Measurements from ENCODE around the gene ARL14. TPM values are rescaled to one million over a fixed set of nuclear protein-coding genes. Genes with fewer than 3 reads are reported as not detected.
"Not testable (repeated sequence)": the region's sequence is repeated elsewhere in the genome, so short reads cannot be mapped to it uniquely, and the experiment has no call there.

Gene ARL14
- polyA plus RNA-seq, 3 donors = 0.12 to 0.40 TPM; not detected in 1

GRCh38 chr3:160675566-160676124, 1.3 kb upstream of the ARL14 start:
- DNase-seq (ENCODE audit: low read depth in 3 of 3, low spot score in 2 of 3) = no peak

- no peak for DNase-seq (ENCODE audit: low read depth in 3 of 3, low spot score in 2 of 3)
Observed at GRCh38 chr3:160677459-160677881, 510 bp downstream of the ARL14 start.

GRCh38 chr3:160678292-160678842, 1.4 kb downstream of the ARL14 start:
- peak in 1 of 3 donors; percentile 43 for DNase-seq (ENCODE audit: low read depth in 3 of 3, low spot score in 2 of 3)

- no peak for DNase-seq (ENCODE audit: low read depth in 3 of 3, low spot score in 2 of 3)
Observed at GRCh38 chr3:160684368-160684740, 7.4 kb downstream of the ARL14 start.

GRCh38 chr3:160685144-160685766, 8.3 kb downstream of the ARL14 start:
- no peak for DNase-seq (ENCODE audit: low read depth in 3 of 3, low spot score in 2 of 3)

GRCh38 chr3:160686955-160687535, 10.1 kb downstream of the ARL14 start:
- DNase-seq (ENCODE audit: low read depth in 3 of 3, low spot score in 2 of 3) = no peak

GRCh38 chr3:160691151-160691550, 14.2 kb downstream of the ARL14 start:
- no peak for DNase-seq (ENCODE audit: low read depth in 3 of 3, low spot score in 2 of 3)

- DNase-seq (ENCODE audit: low read depth in 3 of 3, low spot score in 2 of 3) = no peak
Observed at GRCh38 chr3:160691962-160692361, 15.0 kb downstream of the ARL14 start.

- no peak for DNase-seq (ENCODE audit: low read depth in 3 of 3, low spot score in 2 of 3)
Observed at GRCh38 chr3:160693191-160693590, 16.2 kb downstream of the ARL14 start.

- no peak for DNase-seq (ENCODE audit: low read depth in 3 of 3, low spot score in 2 of 3)
Observed at GRCh38 chr3:160694345-160694744, 17.4 kb downstream of the ARL14 start.

- DNase-seq (ENCODE audit: low read depth in 3 of 3, low spot score in 2 of 3) = no peak
Observed at GRCh38 chr3:160695003-160695402, 18.0 kb downstream of the ARL14 start.

GRCh38 chr3:160695915-160696327, 19.0 kb downstream of the ARL14 start:
- DNase-seq (ENCODE audit: low read depth in 3 of 3, low spot score in 2 of 3) = no peak

- DNase-seq (ENCODE audit: low read depth in 3 of 3, low spot score in 2 of 3) = no peak
Observed at GRCh38 chr3:160697637-160698380, 20.8 kb downstream of the ARL14 start.

GRCh38 chr3:160698599-160699195, 21.7 kb downstream of the ARL14 start:
- no peak for DNase-seq (ENCODE audit: low read depth in 3 of 3, low spot score in 2 of 3)

- DNase-seq (ENCODE audit: low read depth in 3 of 3, low spot score in 2 of 3) = no peak
Observed at GRCh38 chr3:160701490-160701889, 24.5 kb downstream of the ARL14 start.

- DNase-seq (ENCODE audit: low read depth in 3 of 3, low spot score in 2 of 3) = no peak
Observed at GRCh38 chr3:160702290-160702689, 25.3 kb downstream of the ARL14 start.

GRCh38 chr3:160703974-160704373, 27.0 kb downstream of the ARL14 start:
- no peak for DNase-seq (ENCODE audit: low read depth in 3 of 3, low spot score in 2 of 3)

- DNase-seq (ENCODE audit: low read depth in 3 of 3, low spot score in 2 of 3) = peak in 2 of 3 donors; percentile 17 to 29
Observed at GRCh38 chr3:160707187-160707794, 30.3 kb downstream of the ARL14 start.

GRCh38 chr3:160709477-160710182, 32.7 kb downstream of the ARL14 start:
- DNase-seq (ENCODE audit: low read depth in 3 of 3, low spot score in 2 of 3) = no peak

- not testable (repeated sequence) for DNase-seq (ENCODE audit: low read depth in 3 of 3, low spot score in 2 of 3)
Observed at GRCh38 chr3:160713144-160713543, 36.2 kb downstream of the ARL14 start.

Measured in right renal cortex interstitium (tissue), 3 donors.